Stimulated activated CD8-positive, alpha-beta memory T cell treated with anti-CD3 and anti-CD28 coated beads, Interleukin-7, amount 100 ng/mL, for 24 hours (primary cell): ENCODE results near the gene LCE2A.

Experiments
- DNase-seq: peaks from one replicate; pipeline ENCODE4 v3.0.0-alpha.2; 2020; ENCODE audit warnings: low read depth

Gene LCE2A

DNA sequence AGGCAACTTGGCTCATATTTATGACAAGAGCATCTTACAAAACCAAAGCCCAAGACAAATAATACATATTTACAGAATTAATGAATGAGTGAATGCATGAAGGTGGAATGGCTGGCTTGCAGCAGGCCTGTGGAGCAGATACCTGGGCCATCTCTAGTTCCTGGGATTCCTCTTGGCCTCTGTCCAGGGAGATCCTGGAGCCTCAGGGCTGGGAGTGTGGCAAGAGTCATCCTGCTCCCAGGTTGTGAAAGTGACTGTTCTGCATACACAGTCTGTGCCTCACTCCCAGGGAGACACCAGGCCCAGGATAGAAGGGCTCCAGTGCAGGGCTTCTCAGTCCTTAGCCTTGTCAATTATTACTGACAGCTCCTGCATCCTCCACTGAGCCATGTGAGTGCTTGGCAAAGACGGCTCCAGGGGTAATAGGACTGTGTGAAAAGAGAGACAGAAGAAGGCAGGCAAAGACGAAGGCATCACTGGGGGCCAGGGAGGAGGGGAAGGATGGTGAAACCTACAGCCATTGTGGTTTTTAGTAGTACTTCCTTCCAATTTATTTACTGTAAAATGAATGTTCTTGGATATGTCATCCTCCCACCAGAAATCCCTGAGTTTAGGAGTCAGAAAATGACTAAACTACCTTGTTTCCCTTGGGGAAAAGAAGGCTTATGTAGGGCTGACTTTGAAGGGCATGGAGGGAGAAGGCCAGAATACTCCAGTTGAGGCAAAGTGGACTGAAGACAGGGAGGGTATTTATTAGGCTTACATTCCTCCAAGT lies 45.4 kb downstream of the LCE2A start:
- no peak for DNase-seq

DNA sequence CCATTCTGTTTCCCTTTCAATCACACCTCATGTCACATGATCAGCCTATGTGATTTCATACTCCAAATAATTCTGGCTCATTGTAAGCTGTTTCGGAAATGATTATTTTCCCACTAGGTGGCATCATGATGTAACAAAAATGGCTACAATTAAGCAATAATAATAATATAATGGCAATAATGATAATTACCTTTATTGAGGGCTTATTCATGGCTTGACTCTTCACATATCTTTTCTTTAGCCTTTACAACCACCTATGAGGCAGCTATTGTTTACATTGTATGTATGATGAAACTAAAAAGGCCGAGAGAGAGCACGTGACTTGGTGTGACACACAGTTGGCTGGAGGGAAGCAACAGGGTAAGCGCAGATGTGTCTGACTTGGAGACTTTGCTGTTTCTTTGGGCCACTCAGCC lies 47.2 kb downstream of the LCE2A start:
- DNase-seq: no peak

DNA sequence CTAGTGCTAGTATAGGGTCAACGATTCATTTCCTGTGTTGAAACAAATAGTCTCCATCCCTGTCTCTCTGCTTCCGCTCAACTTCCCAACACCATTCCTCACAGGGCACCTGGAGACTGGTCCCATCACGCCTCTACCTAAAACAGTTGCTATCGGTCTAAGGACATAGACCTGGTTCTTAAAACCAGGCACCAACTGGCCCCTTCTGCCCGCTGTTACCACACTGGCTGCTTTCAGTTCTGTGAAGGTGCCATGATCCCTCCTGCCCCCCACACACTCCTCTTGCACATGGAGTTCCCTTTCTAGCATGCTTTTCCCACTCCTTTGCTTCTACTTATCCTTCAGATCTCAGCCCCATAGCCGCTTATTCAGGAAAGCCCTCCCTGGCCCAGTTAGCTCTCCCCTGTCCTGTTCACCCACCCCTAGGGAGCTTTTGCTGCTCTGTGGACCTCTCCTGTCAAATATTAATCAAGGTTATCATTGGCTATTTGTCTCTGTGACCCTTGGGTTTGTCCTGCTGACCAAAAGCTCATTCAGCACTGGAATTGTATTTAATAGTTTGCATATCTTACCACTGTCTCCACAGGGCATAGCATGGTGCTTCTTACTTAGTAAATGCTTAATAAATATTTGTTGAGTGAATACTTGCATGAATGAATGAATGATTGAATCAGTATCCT lies 47.8 kb downstream of the LCE2A start:
- DNase-seq: no peak

DNA sequence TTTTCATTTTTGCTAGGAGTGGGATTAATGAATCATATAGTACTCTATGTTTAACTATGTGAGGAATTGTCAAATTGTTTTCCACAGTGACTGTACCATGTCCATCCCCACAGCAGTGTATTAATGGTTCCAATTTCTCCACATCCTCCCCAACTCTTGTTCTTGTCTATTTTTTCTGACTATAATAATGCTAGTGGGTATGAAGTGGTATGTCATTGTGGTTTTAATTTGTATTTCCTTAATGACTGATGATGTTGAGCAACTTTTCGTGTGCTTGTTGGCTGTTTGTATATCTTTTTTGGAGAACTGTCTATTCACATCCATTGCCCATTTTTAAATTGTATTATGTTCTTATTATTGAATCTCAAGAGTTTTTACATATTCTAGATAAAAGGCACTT lies 49.7 kb downstream of the LCE2A start:
- no peak for DNase-seq
